Measurements from ENCODE around the gene APOBEC3F.
"Not testable (repeated sequence)": the region's sequence is repeated elsewhere in the genome, so short reads cannot be mapped to it uniquely, and the experiment has no call there.

The APOBEC3F gene

GRCh38 chr22:39076155-39077025, 35.7 kb downstream of the APOBEC3F start:
- not testable (repeated sequence) for DNase-seq

GRCh38 chr22:39077026-39077840, 36.6 kb downstream of the APOBEC3F start, which contains the start of gene APOBEC3G:
Gene APOBEC3G, plus strand, starts transcription at chr22:39077275. Its CDS starts 87 bp downstream, at chr22:39077362.
- not testable (repeated sequence) for DNase-seq

GRCh38 chr22:39077912-39078311, 37.2 kb downstream of the APOBEC3F start:
- not testable (repeated sequence) for DNase-seq

- DNase-seq, result no peak
Observed at GRCh38 chr22:39078329-39078728, 37.7 kb downstream of the APOBEC3F start.

- not testable (repeated sequence) for DNase-seq
Observed at GRCh38 chr22:39079054-39079637, 38.5 kb downstream of the APOBEC3F start.

GRCh38 chr22:39080052-39080762, 39.5 kb downstream of the APOBEC3F start:
- DNase-seq, result no peak

- DNase-seq, result no peak
Observed at GRCh38 chr22:39081016-39081415, 40.4 kb downstream of the APOBEC3F start.

GRCh38 chr22:39081598-39081997, 40.9 kb downstream of the APOBEC3F start:
- DNase-seq, result no peak

- DNase-seq, result no peak
Observed at GRCh38 chr22:39083212-39084165, 42.8 kb downstream of the APOBEC3F start.

GRCh38 chr22:39084666-39085065, 44.0 kb downstream of the APOBEC3F start:
- DNase-seq, result no peak

- no peak for DNase-seq
Observed at GRCh38 chr22:39087098-39087497, 46.4 kb downstream of the APOBEC3F start.

GRCh38 chr22:39087881-39088684, 47.4 kb downstream of the APOBEC3F start:
- no peak for DNase-seq

- no peak for DNase-seq
Observed at GRCh38 chr22:39088685-39089032, 48.0 kb downstream of the APOBEC3F start.

GRCh38 chr22:39089928-39090327, 49.3 kb downstream of the APOBEC3F start:
- DNase-seq, result no peak

- peak; percentile 65 to 72 for DNase-seq
Observed at GRCh38 chr22:39090426-39091064, 49.9 kb downstream of the APOBEC3F start.

GRCh38 chr22:39091126-39092081, 50.7 kb downstream of the APOBEC3F start:
- DNase-seq, result no peak

- DNase-seq, result no peak
Observed at GRCh38 chr22:39092111-39092862, 51.6 kb downstream of the APOBEC3F start.

Data from stimulated activated CD4-positive, alpha-beta T cell treated with anti-CD3 and anti-CD28 coated beads, Interleukin-2, amount 100 ng/mL, for 48 hours (primary cell).